NOMO-1 treated with DMSO at 0.1 percent for 48 hours (cell line): Measurements from ENCODE around the gene CACNA1A.
"Not testable (repeated sequence)": the region's sequence is repeated elsewhere in the genome, so short reads cannot be mapped to it uniquely, and the experiment has no call there.

ENCODE experiments used
- DNase-seq: peaks from one replicate; lab custom pipeline; 2025; ENCODE audit not compliant: unreplicated experiment; lab: John Stamatoyannopoulos, UW

Gene CACNA1A

GRCh38 chr19:13506471-13506820, at the start of gene CACNA1A:
TSS of gene CACNA1A (minus strand) at chr19:13506479. CDS start at chr19:13506224, 255 bp downstream.
- no peak for DNase-seq

- DNase-seq = no peak
Observed at GRCh38 chr19:13554506-13555240, 48.4 kb upstream of the CACNA1A start.

- no peak for DNase-seq
Observed at GRCh38 chr19:13553880-13554400, 47.7 kb upstream of the CACNA1A start.

DNA sequence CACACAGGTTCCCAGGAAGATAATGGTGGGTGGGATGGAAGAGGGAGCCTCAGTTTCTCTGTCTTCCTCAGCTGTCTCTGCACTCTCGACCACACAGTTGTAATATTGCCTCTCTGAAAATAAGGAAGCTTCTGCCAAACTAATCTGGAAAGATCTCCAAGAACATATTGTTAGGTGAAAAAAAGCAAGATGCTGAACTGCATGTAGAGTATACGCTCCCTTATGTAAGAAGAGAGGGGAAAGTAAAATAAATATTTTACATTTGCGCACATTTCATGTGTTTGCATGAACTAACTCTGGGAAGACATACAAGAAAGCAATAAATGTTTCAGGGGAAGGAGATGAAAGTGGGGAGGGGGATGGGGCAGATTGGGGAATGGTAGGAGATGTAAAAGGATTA, 41.9 kb upstream of the CACNA1A start:
- DNase-seq = no peak

DNA sequence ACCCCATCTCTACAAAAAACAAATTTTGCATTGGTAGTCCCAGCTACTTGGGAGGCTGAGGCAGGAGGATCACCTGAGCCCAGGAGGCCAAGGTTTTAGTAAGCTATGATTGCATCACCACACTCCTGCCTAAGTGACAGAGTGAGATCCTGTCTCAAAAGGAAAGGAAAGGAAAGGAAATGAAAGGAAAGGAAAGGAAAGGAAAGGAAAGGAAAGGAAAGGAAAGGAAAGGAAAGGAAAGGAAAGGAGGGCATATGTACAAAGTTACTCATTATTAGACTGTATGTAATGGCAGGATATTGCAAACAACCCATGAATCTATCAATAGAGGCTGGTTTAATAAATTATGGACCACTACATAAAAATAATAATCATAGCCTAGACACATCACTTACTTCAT, 40.8 kb upstream of the CACNA1A start:
- no peak for DNase-seq

DNA sequence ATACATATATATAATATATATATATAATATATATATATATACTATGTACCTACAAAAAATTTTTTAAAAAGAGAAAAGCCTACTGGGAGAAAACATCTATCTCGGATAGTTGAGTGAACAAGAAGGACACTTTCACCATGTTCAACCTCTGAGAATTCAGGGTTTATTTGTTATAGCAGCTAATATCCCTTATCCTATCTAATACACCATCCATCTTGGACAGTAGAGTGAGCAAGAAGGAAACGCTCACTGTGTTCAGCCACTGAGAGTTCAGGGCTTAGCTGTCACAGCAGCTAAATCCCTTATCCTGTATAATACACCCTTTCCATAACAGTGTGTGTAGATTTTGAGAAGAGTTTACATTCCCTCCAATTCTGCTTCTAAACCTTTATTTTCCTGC, 38.1 kb upstream of the CACNA1A start:
- no peak for DNase-seq

GRCh38 chr19:13541554-13541953, 35.3 kb upstream of the CACNA1A start:
- DNase-seq = no peak

- DNase-seq = no peak
Observed at GRCh38 chr19:13539332-13539731, 33.1 kb upstream of the CACNA1A start.

- DNase-seq = no peak
Observed at GRCh38 chr19:13538601-13539253, 32.4 kb upstream of the CACNA1A start.

- DNase-seq = no peak
Observed at GRCh38 chr19:13537454-13537853, 31.2 kb upstream of the CACNA1A start.

DNA sequence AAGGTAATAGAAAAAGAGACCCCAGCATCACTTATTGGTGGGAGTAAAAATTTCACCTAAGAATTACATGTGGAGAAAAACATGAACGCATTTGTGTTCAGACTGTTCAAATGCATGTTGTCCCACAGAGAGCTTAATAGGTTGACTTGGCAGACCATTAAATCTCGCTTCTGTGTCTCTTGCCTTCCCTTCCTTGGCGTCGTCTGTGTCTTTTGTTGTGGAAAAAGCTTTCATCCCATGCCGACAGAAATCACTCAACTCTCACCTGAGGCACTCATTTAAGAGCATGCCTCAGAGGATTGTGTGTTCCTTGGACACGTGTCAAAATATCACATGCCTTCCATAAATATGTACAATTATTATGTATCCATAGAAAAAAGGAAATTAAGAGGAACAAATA, 24.4 kb upstream of the CACNA1A start:
- no peak for DNase-seq

GRCh38 chr19:13529721-13530120, 23.4 kb upstream of the CACNA1A start:
- DNase-seq = not testable (repeated sequence)

- DNase-seq = peak; percentile 5
Observed at GRCh38 chr19:13526552-13526951, 20.3 kb upstream of the CACNA1A start.

DNA sequence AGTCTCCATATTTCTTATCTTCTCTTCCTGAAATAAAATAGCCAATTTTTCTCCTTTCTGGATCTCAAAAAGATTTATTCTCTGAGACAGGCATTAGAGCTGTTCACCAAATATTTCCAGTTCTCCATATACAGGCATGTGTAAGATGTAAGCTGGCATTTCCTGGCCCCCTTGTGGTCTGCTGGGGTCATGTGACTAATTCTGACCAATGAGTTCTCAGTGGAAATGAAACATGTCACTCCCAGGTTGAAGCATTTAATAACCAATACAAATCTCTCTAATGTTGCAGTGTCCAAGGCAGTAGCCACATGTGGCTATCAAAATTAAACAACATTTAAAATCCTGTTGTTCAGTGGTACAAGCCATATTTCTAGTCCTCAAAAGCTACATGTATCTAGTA, 14.8 kb upstream of the CACNA1A start:
- no peak for DNase-seq

DNA sequence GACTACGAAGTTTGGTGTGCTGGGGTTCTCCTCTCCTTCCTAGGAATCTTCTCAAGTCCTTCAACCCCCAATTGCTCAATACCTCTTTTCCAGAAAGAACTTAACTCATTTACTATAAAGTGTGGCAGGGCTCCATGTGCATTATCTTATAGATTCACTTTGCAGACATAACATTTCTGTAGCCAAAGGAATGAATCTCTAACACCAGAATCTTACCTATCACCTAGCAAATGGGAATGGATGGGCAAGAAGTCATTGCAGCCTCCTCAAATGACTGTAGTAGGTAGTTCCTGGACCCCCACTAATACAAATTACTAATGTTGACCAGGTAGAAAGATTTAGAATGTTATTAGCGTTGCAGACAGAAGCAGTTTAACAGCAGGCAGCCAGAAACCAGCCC, 5.7 kb upstream of the CACNA1A start:
- DNase-seq = no peak

DNA sequence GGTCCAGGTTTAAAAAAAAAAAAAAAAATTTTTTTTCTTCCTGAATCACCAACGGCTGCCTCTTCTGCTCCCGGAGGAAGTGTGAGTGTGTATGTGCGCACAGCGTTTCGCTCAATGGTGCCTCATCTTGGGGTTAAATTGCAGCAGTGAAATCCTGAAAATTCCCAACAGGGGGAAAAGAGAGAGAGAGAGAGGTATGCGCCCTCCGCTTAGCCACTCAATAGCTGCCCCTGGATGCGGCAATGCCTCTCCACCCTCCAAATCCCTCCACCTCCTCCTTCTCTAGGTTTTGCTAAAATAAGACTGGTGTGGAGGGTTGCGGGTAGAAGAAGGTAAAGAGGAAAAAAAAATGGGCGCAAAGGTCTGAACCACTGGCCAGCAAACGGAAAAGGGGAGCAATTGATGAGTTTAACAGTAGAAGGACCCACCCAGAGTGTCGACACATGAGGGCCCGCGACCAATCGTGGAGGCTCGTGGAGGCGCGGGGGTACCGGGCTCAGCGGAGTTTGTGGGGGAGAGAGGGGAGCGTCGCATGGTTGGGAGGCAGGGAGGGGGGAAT, 853 bp upstream of the CACNA1A start:
- DNase-seq = no peak

DNA sequence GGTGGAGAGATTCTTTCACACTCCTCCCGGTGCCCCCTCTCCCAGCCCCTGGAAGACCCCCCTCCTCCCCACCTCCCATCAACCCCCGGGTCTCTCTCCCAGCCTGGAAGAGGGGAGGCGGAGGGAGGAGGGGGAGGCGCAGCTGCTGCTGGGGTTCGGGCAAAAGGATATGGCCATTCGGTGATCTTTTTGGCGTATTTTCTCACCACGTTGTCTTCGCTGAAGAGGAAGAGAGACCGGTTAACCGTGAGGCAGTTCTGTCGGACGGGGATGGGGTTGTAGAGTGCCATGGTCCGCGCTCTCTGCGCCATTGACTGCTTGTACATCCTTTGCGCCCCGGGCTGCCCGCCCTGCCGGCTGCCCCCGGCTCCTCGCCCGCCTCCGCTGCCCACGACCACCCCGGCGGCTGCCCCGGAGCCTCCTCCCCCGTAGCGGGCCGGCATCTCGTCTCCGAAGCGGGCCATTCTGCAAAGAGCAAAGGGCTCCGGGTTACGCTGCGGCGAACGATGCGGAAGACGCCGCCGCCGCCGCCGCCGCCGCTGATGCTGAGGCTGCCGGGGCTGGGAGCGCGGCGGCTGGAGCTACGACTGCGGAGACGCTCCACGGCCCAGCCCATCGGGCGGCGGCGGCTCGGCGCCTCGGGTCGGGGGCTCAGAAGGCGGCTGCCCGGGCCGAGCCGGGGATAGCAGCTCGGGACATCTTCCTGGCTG, 363 bp downstream of the CACNA1A start:
- no peak for DNase-seq

DNA sequence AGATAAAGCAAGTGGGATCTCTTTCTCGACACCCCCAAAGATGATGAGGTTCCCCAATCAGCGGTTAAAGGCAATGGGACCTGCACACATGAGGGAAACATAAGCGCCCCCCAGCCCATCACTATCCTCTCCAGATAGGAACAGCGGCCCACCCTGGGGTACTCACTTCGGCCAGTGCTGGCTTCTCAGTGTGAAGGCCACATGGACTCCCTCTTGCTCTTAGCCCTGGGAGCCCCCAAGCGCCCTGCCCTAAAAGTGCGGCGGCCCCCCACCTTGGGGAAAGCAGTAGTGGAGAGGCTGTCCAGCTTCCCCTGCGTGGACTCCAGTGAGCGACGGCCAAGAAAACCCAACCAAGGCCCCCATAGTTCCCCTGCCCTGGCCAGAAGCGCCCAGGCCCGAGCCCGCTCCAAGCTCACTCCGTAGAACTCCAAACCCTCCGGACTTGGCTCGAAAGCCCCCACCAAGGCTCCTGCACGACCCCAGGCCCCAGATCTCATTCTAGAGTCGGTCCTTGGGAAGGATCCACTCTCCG, 1.0 kb downstream of the CACNA1A start:
- DNase-seq = no peak

DNA sequence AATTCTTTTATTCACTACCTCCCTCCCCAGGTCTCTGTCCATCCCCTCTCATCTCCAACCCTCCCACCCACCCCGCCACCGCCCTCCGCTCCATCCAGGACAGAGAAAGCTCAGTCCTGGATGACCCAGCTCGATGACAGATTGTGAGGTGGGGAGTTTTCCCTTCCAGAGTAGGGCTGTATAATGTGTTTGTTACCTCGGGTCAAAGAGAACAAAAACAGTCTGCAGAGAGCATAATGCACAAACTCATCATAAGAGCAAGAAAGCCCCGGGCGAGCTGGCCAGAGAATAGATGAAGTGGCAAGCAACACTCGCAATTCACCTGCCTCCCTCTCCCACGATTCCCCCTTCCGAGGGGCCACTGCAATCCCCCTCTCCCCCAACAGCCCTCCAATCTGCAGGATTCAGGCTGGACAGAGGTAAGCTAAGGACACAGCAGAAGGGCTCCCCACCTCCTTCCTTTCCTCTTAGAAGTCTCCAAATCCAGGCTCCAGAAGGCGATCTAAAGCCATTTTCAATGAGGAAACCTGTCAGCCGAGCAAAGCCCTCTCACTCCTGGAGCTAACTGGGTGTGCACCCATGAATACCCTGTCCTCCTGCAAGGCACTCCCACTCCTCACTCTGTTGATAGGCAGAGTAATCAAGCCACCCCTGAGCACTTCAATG, 2.6 kb downstream of the CACNA1A start:
- DNase-seq = no peak

DNA sequence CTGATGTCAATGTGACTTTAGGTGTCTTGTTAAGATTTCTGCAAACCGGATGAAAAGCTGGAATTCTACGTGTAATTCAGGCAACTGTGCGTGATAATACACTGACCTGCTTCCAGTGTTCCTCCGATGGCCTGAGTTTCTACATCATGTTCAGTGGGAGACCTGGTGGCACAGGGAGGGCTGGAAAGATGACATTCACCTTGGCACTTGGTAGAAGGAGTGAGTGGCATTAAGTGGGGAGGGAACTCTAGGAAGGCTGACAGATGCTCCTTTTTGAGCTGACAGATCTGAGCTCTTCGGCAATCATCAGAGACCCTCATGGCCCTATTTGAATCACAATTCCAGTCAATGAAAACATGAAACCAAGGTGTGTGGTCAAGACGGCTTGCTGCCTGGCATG, 4.0 kb downstream of the CACNA1A start:
- DNase-seq = no peak

DNA sequence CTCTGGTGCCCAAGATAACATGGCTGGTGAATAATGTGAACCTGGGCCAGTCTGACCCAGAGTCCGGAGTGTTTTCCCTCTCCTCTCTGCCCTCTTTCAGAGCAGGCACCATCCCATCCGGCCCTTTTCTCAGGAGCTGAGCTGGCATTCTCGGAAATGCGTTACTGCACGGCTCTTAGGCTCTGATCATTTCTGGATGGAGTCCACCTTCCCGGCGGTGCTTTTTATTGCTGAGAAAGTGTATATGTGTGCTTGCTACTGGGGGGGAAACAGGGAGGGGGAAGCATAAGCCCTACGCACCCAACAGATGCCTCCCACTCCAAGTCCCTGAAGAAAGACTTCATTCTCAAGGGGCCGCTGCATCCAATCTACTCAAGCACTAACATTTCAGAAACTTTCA, 6.6 kb downstream of the CACNA1A start:
- no peak for DNase-seq
